Measurements from ENCODE around the gene DGCR8. TPM values are rescaled to one million over a fixed set of nuclear protein-coding genes. Genes with fewer than 3 reads are reported as not detected.

Gene DGCR8
- total RNA-seq, 1 donor from 2014 or later = 29.1 TPM

DNA sequence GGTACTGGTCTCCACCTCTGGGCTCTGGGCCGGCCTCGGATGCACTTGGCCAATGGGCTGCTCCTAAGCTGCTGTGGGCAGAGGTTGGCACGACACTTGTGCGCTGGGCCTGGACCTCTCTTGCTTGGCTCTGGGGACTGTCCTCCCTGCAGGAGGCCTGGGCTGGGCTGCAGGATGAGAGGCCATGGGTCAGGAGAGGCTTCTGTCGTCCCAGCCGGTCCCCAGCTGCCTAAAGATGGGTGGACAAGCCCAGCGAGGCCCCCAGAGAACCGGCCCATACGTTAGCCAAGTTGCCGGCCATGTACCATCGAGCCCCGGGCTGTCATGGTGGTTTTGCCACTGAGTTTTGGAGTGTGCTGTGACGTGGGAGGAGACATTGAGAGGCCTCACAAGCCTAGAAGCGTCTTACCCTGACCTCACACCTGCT lies 72.4 kb downstream of the DGCR8 start:
- Histone ChIP-seq H3K4me2 (no peak overlapping the region), H2AFZ (replicated peaks) (no peak overlapping the region), H3K27me3 (no peaks in the 10 kb centered on the region), H3K4me1 (peaks cover 9% of the 10 kb centered on the region), H3K36me3 (no peaks in the 10 kb centered on the region), H3K9ac (no peak overlapping the region), H3F3A (ENCODE audit: low read depth) (no peaks in the 10 kb centered on the region), H3K79me2 (ENCODE audit: low read depth) (no peaks in the 10 kb centered on the region), H3K4me3 (no peak overlapping the region), H3K9me3 (ENCODE audit: low read depth) (no peaks in the 10 kb centered on the region), H3K27ac (no peak overlapping the region), H4K20me1 (ENCODE audit: low read depth) (no peaks in the 10 kb centered on the region)
- H3K27me3 Mint-ChIP-seq (ENCODE audit: insufficient read depth, low read depth) = no peaks in the 10 kb centered on the region
- H3K9me3 Mint-ChIP-seq = no peaks in the 10 kb centered on the region
- no peak overlapping the region for H3K27ac Mint-ChIP-seq
- no peak for DNase-seq (ENCODE audit: low spot score)
- H3K4me3 Mint-ChIP-seq = no peak overlapping the region
- TF ChIP-seq CTCF (IDR thresholded peaks at IDR 0.05) (no peak), EZH2phosphoT487 (IDR thresholded peaks at IDR 0.05) (no peak), EZH2 (IDR thresholded peaks at IDR 0.05) (no peak)
- H3K4me1 Mint-ChIP-seq = peaks cover 36% of the 10 kb centered on the region
- H3K36me3 Mint-ChIP-seq = no peaks in the 10 kb centered on the region

DNA sequence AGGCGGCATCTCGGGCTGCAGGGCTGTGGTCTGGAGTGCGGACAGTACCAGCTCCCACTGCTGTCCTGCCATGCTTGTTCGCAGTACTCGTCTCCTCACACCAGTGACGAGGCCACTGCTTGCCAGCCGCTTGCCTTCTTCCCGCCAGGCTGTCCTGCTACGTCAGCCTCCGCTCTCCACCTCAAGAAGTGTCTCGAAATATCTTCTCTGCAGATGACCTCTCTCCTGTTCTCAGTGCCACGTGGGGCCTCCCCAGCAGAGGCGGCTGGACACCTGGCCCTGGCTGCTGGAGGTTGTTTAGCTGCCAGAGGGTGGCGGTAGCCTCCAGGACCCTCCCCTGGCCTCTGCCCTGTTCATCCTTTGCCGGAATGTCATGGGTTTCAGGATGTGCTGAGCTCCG lies 73.9 kb downstream of the DGCR8 start:
- Histone ChIP-seq H3K27ac (no peak overlapping the region), H3K36me3 (no peaks in the 10 kb centered on the region), H3K4me2 (no peak overlapping the region), H3K4me3 (no peak overlapping the region), H3K27me3 (no peaks in the 10 kb centered on the region), H4K20me1 (ENCODE audit: low read depth) (no peaks in the 10 kb centered on the region), H3K79me2 (ENCODE audit: low read depth) (no peaks in the 10 kb centered on the region), H3K4me1 (peaks cover 9% of the 10 kb centered on the region), H3F3A (ENCODE audit: low read depth) (no peaks in the 10 kb centered on the region), H2AFZ (replicated peaks) (no peak overlapping the region), H3K9ac (no peak overlapping the region), H3K9me3 (ENCODE audit: low read depth) (no peaks in the 10 kb centered on the region)
- peak; percentile 62 for DNase-seq (ENCODE audit: low spot score)
- Mint-ChIP-seq H3K27me3 (ENCODE audit: insufficient read depth, low read depth) (no peaks in the 10 kb centered on the region), H3K9me3 (no peaks in the 10 kb centered on the region), H3K27ac (no peak overlapping the region), H3K4me3 (no peak overlapping the region), H3K4me1 (peaks cover 39% of the 10 kb centered on the region), H3K36me3 (no peaks in the 10 kb centered on the region)
- no peak for TF ChIP-seq EZH2 (IDR thresholded peaks at IDR 0.05)
- TF ChIP-seq EZH2phosphoT487 (IDR thresholded peaks at IDR 0.05) = no peak
- peak; percentile 44 for TF ChIP-seq CTCF (IDR thresholded peaks at IDR 0.05)

- Histone ChIP-seq H4K20me1 (ENCODE audit: low read depth) (no peaks in the 10 kb centered on the region), H3K9me3 (ENCODE audit: low read depth) (no peaks in the 10 kb centered on the region), H3K27me3 (no peaks in the 10 kb centered on the region), H3K27ac (no peak overlapping the region), H3F3A (ENCODE audit: low read depth) (no peaks in the 10 kb centered on the region), H2AFZ (replicated peaks) (no peak overlapping the region), H3K4me1 (peaks cover 9% of the 10 kb centered on the region), H3K4me3 (no peak overlapping the region), H3K4me2 (no peak overlapping the region), H3K36me3 (no peaks in the 10 kb centered on the region), H3K79me2 (ENCODE audit: low read depth) (no peaks in the 10 kb centered on the region), H3K9ac (no peak overlapping the region)
- TF ChIP-seq CTCF (IDR thresholded peaks at IDR 0.05) = no peak
- TF ChIP-seq EZH2 (IDR thresholded peaks at IDR 0.05) = no peak
- no peak for TF ChIP-seq EZH2phosphoT487 (IDR thresholded peaks at IDR 0.05)
- DNase-seq (ENCODE audit: low spot score) = no peak
- Mint-ChIP-seq H3K36me3 (no peaks in the 10 kb centered on the region), H3K27ac (peak overlapping the region; percentile 97), H3K9me3 (no peaks in the 10 kb centered on the region), H3K4me1 (peaks cover 40% of the 10 kb centered on the region), H3K4me3 (no peak overlapping the region), H3K27me3 (ENCODE audit: insufficient read depth, low read depth) (no peaks in the 10 kb centered on the region)
These were observed 74.7 kb downstream of the DGCR8 start for GRCh38 chr22:20154602-20155187.

All from neural progenitor cell (in vitro differentiated cells).